GM10847 (cell line): Measurements from ENCODE around the gene C12orf42.

Experiments
- POLR2A ChIP-seq: IDR thresholded peaks from 2 replicates; pipeline ENCODE4 v1.6.1; 2011; ENCODE audit not compliant: insufficient read length; ENCODE audit errors: extremely low read depth

The C12orf42 gene

GRCh38 chr12:103330672-103331071, 165.1 kb downstream of the C12orf42 start:
- no peak for TF ChIP-seq POLR2A

- TF ChIP-seq POLR2A, result no peak
Observed at GRCh38 chr12:103327676-103328075, 168.1 kb downstream of the C12orf42 start.

- no peak for TF ChIP-seq POLR2A
Observed at GRCh38 chr12:103326190-103326589, 169.6 kb downstream of the C12orf42 start.

GRCh38 chr12:103318566-103318965, 177.2 kb downstream of the C12orf42 start:
- TF ChIP-seq POLR2A, result no peak

- no peak for TF ChIP-seq POLR2A
Observed at GRCh38 chr12:103317220-103317619, 178.5 kb downstream of the C12orf42 start.

GRCh38 chr12:103314786-103315185, 181.0 kb downstream of the C12orf42 start:
- no peak for TF ChIP-seq POLR2A

GRCh38 chr12:103313894-103314293, 181.9 kb downstream of the C12orf42 start:
- no peak for TF ChIP-seq POLR2A

GRCh38 chr12:103312742-103313354, 182.9 kb downstream of the C12orf42 start:
- no peak for TF ChIP-seq POLR2A

- TF ChIP-seq POLR2A, result no peak
Observed at GRCh38 chr12:103310546-103311270, 185.1 kb downstream of the C12orf42 start.

GRCh38 chr12:103308396-103308795, 187.4 kb downstream of the C12orf42 start:
- no peak for TF ChIP-seq POLR2A

- no peak for TF ChIP-seq POLR2A
Observed at GRCh38 chr12:103303484-103303883, 192.3 kb downstream of the C12orf42 start.

- no peak for TF ChIP-seq POLR2A
Observed at GRCh38 chr12:103301642-103302591, 193.9 kb downstream of the C12orf42 start.

- no peak for TF ChIP-seq POLR2A
Observed at GRCh38 chr12:103288016-103288415, 207.8 kb downstream of the C12orf42 start.

GRCh38 chr12:103282124-103282523, 213.6 kb downstream of the C12orf42 start:
- TF ChIP-seq POLR2A, result no peak

- TF ChIP-seq POLR2A, result no peak
Observed at GRCh38 chr12:103279444-103279843, 216.3 kb downstream of the C12orf42 start.

- TF ChIP-seq POLR2A, result no peak
Observed at GRCh38 chr12:103278329-103278728, 217.4 kb downstream of the C12orf42 start.
